DMS 273 (cell line): ENCODE results near the gene PDGFA.
A peak's percentile ranks its signal among the peaks of the same experiment; 100 is the strongest.

Source experiments
- DNase-seq: peaks from one replicate; lab custom pipeline; 2025; ENCODE audit not compliant: unreplicated experiment; lab: John Stamatoyannopoulos, UW

The PDGFA gene

DNA sequence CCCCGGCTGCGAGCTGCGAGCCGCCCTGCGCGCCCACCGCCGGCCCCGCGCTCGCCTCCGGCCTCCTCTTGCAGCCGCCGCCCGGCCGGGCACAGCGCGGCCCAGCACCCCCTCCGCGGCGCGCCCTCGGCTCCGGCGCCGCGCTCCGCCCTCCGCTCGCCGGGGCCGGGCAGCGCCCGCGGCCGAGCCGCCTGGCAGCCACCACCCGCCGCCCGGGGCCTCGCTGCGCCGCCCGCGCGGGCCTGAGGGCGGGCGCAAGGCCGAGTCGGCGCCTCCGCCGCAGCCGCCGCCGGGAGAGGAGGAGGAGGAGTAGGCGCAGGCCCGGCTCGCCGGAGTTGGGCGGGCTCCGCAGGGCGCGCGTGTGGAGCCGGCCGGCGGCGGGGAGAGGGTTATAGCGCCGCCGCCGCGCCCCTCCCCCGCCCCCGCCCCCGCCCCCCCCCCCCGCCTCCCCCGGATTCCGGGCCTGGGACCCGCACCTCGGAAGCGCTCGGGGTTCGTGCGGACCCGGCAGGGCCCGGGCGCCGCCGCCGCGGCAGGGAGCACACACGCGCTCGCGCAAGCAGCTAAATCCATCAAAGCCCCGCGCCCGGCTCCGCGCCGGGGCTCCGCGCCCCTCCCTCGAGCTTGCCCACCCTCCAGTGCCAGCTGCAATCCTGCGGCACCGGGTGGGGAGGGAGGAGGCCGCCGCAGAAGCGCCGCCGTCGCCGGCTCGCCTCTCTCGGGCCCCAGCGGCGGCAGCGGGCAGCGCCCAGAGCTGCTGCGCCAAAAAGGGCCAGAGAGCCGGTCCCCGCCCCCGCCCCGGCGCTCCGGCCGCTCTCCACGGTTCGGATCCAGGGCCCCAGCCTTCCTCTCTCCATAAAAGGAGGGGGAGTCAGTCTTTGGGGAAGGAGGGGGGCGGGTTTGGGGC is at the start of gene PDGFA:
TSS of gene PDGFA (minus strand) at position 363 of the 907 bp plus-strand sequence. CDS start 845 bp downstream, outside the sequence.
- peak; percentile 92 for DNase-seq

GRCh38 chr7:568031-568951 is 48.6 kb upstream of the PDGFA start:
- DNase-seq: peak; percentile 61

GRCh38 chr7:567305-567883 is 47.7 kb upstream of the PDGFA start:
- DNase-seq: no peak

DNA sequence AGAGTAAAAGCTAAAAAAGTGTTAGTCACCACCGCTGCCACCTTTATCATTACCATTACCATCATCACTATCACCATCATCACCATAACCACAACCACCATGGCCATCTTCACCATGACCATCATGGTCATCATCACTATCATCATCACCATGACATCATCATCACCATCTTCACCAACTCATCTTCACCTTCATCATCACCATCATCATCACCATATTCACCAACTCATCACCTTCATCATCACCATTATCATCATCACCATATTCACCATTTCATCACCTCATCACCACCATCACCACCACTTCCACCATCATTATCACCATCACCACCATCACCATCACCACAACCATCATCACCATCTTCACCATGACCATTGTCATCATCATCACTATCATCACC is 46.5 kb upstream of the PDGFA start:
- no peak for DNase-seq

DNA sequence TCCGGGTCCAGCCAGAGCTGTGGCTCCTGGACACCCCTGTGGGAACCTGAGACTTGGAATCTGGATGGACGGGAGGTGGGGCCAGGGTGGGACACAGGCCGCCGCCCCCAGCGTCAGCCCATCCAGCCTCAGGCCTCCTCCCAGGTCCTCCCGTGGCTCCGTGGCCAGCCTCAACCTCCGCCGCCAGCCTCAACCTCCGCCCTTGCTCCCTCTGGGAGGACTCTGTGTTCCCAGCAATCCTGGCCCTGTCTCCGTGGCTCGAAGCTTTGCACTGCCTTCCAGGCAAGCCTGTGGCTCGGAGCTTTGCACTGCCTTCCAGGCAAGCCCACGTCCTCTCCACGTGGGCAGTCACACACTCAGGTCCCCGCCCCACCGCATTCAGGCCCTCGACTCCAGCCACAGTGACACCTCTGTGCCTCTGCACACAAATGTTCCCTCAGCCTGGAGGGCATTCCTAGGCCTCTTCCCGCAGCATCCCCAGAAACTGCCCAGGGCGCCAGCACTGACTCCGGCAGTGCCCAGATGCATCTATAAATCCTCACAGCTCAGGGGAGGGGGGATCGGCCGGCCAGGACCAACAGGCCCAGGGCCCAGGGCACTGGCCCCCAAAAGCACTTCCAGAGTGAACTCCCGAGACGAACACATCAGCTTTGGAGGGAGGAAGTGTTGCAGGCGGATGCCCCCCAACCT is 44.7 kb upstream of the PDGFA start:
- DNase-seq: no peak

GRCh38 chr7:563629-564170 is 44.1 kb upstream of the PDGFA start:
- no peak for DNase-seq

DNA sequence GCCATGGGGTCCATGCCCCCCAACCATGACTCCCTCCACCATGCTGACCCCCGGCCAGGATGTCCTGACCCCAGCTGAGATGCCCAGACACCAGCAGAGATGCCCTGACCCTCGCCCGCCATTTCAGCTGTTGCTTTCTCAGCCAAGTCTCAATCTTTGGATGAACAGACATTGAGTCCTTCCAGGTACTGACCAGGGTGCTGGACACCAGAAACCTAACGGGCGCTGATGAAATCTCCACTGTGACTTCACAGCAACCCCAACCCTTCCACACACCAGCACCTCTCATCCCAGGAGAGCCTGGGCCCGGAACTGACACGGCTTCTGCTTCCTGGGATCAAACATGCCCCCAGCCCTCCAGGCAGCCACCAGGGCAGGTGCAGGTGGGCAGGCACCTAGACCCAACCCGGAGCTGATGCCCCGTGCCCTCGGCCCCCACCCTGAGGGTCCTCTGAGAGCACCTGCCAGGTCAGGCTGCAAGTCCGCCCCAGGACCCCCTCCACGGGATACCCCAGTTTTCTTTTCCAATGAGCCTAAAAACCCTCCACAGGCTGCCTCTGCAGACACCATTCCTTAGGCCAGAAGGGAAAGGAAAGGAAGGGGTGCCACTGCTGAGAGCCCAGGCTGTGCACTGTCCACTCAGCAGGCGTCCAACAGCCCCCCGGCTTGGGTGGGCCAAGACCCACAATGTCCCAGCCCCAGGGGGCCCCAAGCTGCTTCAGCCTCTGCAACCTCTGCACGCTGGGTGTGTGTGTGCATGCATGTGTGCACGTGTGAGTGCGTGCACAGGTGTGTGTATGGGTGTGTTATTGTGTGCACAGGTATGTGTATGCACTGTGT is 43.4 kb upstream of the PDGFA start:
- DNase-seq: no peak

GRCh38 chr7:562374-562675 is 42.7 kb upstream of the PDGFA start:
- no peak for DNase-seq

GRCh38 chr7:561631-562373 is 42.2 kb upstream of the PDGFA start:
- no peak for DNase-seq

- no peak for DNase-seq
Observed at GRCh38 chr7:560966-561630, 41.5 kb upstream of the PDGFA start.

- DNase-seq: no peak
Observed at GRCh38 chr7:559396-559705, 39.7 kb upstream of the PDGFA start.

GRCh38 chr7:557558-557881 is 37.9 kb upstream of the PDGFA start:
- DNase-seq: no peak

DNA sequence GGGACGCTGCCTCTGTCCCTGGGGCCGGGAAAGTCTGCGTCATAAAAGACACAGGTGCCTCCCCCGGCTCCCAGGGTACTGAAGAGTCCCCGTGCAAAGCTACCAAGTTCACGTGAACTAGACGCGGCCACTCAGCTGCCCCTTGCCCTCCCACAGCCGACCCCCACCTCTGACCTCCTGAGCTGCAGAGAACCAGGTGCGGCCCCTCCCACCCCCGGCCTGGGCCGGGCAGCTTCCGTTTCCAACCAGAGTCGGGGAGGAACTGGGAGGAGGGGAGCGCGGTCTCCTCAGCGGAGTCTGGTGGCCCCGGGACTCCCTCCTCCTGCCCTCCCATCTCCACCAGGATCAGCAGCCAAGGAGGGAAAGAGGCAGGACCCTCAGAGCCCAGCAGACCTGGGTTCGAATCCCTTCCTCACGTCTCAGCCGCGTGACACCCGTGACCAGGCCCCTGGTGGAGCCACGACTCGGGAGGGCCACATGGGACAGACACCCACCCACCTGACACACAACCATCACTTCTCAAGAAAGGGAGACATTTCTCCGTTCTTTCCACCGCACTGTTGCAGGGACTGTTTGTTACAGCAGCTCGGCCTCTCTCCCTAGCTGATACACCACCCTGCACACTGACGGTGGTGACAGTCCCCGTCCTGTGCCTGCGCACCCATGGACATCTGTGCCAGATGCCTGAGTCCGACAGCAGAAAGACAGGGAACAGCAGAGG is 37.4 kb upstream of the PDGFA start:
- DNase-seq: no peak

DNA sequence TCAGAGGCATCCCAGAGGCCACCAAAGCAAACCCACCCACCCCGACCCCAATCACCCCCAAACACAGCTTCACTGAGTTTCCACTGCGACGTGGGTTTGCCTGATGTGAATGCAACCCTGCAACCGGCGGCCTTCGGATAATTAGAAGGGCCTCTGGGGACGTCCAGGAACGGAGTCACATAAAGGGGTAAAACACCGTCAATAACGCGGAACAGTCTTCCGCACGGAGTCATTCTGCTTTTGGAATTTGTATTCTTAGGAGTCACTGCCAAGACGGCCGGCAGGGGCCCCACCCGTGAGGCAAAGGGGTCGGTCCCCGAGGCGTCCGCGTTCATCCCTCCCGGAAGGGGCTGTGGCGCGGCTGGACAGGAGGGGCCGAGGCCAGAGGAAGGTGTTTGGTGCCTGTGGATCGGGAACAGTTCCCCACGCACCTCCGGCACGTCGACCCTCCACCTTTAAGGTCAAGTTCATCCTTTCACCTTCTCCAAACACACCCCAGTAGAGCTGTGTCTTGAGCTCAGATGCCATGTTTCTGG is 36.7 kb upstream of the PDGFA start:
- no peak for DNase-seq

- no peak for DNase-seq
Observed at GRCh38 chr7:555551-556160, 36.0 kb upstream of the PDGFA start.

DNA sequence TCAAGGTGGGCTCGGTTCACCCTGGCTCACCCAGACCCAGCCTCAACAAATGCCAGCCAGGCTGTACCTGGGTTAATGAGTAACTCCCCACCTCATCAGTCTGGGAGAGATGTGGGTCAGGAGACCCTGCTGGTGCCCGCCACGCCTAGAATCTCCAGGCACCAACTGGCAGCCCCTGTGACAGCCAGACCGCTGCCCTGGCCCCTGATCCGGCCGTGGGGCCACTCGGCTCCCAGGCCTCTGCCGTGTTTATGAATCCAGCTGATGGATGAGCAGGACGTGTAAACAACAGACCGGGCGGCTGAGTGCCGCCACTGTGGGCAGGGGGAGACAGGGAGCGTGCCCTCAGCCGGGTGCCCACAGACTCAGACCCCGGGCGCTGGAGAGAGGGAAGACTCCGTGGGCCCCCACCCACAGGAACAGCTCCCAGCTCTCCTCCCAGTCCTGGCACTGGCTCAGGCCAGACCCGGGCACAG is 34.0 kb upstream of the PDGFA start:
- DNase-seq: no peak

GRCh38 chr7:552868-553635 is 33.4 kb upstream of the PDGFA start:
- DNase-seq: no peak
